HG02610 (cell line): Measurements from ENCODE around the gene DYNC1LI1.
"Not testable (repeated sequence)": the region's sequence is repeated elsewhere in the genome, so short reads cannot be mapped to it uniquely, and the experiment has no call there.

Source experiments
- ATAC-seq: cut with Tn5 transposase; IDR thresholded peaks from one replicate; pipeline ENCODE4 v1.9.1; 2021; ENCODE audit warnings: mild to moderate bottlenecking, moderate library complexity; ENCODE audit not compliant: unreplicated experiment

DYNC1LI1 gene

GRCh38 chr3:32584660-32585059 is 14.0 kb upstream of the DYNC1LI1 start:
- no peak for ATAC-seq

GRCh38 chr3:32583708-32584107 is 13.1 kb upstream of the DYNC1LI1 start:
- no peak for ATAC-seq

DNA sequence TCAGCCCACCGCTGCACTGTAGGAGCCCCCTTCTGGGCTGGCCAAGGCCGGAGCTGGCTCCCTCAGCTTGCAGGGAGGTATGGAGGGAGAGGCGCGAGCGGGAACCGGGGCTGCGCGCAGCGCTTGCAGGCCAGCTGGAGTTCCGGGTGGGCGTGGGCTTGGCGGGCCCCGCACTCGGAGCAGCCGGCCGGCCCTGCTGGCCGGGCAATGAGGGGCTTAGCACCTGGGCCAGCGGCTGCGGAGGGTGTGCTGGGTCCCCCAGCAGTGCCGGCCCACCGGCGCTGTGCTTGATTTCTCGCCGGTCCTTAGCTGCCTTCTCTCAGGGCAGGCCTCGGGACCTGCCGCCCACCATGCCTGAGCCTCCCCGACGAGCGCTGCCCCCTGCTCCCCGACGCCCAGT is 8.0 kb upstream of the DYNC1LI1 start:
- not testable (repeated sequence) for ATAC-seq

- peak; percentile 98 for ATAC-seq
Measured at GRCh38 chr3:32577581-32578556, 7.2 kb upstream of the DYNC1LI1 start.

DNA sequence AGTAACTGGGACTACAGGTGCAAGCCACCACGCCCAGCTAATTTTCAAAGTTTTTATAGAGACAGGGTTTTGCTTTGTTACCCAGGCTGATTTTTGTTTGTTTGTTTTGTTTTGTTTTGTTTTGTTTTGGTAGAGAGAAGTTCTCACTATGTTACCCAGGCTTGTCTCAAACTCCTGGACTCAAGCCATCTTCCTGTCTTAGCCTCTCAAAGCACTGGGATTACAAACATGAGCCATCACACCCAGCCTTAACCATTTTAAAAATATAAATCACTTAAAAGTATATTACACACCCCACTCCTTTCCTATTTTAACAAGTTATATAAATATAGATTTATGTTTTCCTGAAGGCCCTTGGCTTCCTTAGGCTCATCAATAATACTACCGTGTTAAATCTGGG is 6.5 kb upstream of the DYNC1LI1 start:
- ATAC-seq = no peak

- ATAC-seq = no peak
Measured at GRCh38 chr3:32575451-32576113, 4.9 kb upstream of the DYNC1LI1 start.

- peak; percentile 29 for ATAC-seq
Measured at GRCh38 chr3:32571192-32571485, 481 bp upstream of the DYNC1LI1 start.

DNA sequence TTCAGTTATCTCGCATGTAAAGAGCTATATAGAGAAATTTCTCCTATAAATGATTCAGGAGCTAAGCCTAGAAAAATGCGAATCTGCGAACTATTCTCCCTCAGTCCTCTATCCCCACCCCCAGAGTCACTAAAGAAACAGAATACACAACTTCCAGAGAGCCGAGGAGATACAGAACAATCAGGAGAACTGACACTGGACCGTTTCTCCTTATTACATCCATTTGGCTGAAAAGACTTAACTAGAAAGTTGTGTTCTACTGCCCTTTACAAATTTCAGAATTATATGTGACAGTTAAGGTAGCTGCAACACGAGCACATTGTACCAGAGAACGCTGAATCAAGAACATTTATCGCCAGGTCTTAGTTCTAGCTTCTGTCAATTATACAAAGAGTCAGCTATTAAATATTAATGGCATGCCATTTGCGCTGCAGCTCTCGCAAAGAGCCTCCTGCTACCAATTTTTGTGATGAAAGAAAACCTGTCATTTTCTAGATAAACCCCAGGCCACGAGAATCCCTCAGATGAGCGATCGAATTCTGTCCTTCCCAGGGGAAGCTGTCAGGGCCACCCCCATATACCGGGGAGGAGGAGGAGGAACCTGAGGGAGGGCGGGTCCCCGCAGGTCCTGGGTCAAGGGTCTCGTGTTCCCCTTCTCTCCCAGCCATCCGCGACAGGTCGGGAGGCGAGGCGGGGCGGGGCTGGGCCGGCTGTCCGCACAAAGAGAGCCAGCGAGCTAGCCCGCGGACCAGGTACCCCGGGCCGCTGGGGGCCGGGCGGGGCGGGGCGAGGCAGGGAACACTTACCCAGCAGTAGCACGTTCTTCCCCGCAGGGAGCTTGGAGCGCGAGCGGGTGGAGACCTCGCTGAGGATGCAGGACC is 878 bp downstream of the DYNC1LI1 start:
- peak; percentile 46 for ATAC-seq

DNA sequence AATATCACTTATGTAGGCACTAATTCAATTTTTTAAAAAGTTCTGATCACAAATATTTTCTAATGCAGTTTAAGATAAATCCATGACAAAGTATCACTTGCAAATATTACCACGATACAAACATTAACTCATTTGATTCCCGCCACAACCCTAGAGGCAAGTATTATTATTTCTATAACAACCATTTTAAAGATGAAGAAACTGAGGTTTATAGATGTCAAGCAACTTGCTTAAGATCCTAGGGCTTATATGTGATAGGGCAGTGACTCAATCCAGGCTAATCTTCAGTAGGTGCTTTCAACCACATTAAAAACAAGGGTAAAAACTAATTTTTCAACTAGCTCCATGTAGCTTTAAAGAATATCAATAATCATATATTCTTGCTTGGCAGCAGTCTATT is 1.7 kb downstream of the DYNC1LI1 start:
- ATAC-seq = no peak

GRCh38 chr3:32564195-32564594 is 6.5 kb downstream of the DYNC1LI1 start:
- ATAC-seq = no peak

GRCh38 chr3:32562640-32563039 is 8.0 kb downstream of the DYNC1LI1 start:
- no peak for ATAC-seq

GRCh38 chr3:32557640-32558352 is 12.9 kb downstream of the DYNC1LI1 start:
- ATAC-seq = no peak

GRCh38 chr3:32556332-32556731 is 14.3 kb downstream of the DYNC1LI1 start:
- no peak for ATAC-seq

GRCh38 chr3:32553973-32554372 is 16.7 kb downstream of the DYNC1LI1 start:
- no peak for ATAC-seq

GRCh38 chr3:32553459-32553858 is 17.2 kb downstream of the DYNC1LI1 start:
- ATAC-seq = peak; percentile 62

DNA sequence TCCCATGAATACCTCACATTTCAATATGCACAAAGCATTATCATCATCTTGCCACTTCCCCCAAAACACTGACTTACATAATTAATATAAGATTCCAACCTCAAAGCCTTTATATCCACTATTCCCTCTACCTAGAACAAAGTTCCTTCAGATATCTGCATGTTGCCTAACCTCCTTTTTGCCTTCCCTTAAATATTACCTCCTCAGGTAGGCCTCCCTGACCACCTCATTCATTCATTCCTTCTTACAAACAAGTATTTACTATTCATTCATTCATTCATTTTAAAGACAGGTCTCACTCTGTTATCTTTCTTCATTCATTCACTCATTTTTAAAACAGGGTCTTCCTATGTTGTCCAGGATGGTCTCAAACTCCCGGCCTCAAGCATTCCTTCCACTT is 18.6 kb downstream of the DYNC1LI1 start:
- no peak for ATAC-seq

DNA sequence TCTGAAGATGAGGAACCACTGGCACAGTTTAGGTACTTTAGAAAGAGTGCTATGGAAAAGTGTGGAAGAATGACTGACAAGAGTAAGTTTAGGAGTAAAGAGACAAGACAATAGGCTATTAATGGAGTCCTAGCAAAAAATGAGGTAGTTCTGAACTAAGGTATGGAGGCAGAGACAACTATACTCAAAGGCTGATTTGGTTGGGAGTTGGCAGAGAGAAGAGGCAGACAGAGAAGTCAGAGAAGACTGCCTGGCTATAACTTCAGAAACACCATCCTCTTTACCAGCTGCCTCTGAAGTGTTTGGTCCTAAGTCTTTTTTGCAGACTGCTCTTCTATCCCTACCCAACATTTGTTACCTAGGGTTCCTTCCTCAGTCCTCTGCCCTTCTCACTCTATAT is 19.2 kb downstream of the DYNC1LI1 start:
- peak; percentile 19 for ATAC-seq

GRCh38 chr3:32551087-32551486 is 19.6 kb downstream of the DYNC1LI1 start:
- ATAC-seq = peak; percentile 46

GRCh38 chr3:32545305-32545704 is 25.4 kb downstream of the DYNC1LI1 start:
- ATAC-seq = no peak

- no peak for ATAC-seq
Measured at GRCh38 chr3:32544894-32545293, 25.8 kb downstream of the DYNC1LI1 start.

DNA sequence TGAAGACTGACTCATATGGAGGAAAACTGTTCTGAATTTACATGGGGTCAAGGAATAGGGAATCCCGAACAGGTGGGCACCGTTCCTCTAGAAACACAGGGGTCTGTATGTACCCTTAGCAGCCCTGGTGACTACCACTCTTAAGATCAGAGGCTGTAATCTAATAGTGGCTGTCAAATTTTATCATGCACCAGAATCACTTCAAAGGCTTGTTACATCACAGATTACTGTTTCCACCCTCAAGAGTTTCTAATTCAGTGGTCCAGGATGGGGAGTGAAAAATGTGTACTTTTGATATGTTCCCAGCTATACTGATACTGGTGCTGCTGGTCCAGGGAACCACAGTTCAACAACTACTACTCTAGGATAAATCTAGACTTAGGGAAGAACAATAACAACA is 27.9 kb downstream of the DYNC1LI1 start:
- no peak for ATAC-seq
